GM19372 (cell line): ENCODE measurements around the gene DRC3.

ENCODE experiments used
- ATAC-seq: cut with Tn5 transposase; IDR thresholded peaks from one replicate; pipeline ENCODE4 v1.9.1; 2021; ENCODE audit warnings: mild to moderate bottlenecking, low read depth, moderate library complexity; ENCODE audit not compliant: unreplicated experiment

The DRC3 gene

GRCh38 chr17:18039535-18040260, 67.0 kb downstream of the DRC3 start:
- peak; percentile 11 for ATAC-seq

GRCh38 chr17:18040261-18040858, 67.7 kb downstream of the DRC3 start:
- ATAC-seq = no peak

- no peak for ATAC-seq
Observed at GRCh38 chr17:18041776-18042175, 69.1 kb downstream of the DRC3 start.

GRCh38 chr17:18042983-18043382, 70.3 kb downstream of the DRC3 start:
- no peak for ATAC-seq

GRCh38 chr17:18043491-18043890, 70.8 kb downstream of the DRC3 start:
- ATAC-seq = no peak

GRCh38 chr17:18044609-18045008, 71.9 kb downstream of the DRC3 start:
- ATAC-seq = no peak

GRCh38 chr17:18045691-18046350, 73.2 kb downstream of the DRC3 start:
- no peak for ATAC-seq

GRCh38 chr17:18055597-18055996, 82.9 kb downstream of the DRC3 start:
- no peak for ATAC-seq

GRCh38 chr17:18056214-18056613, 83.6 kb downstream of the DRC3 start:
- no peak for ATAC-seq

GRCh38 chr17:18059283-18059682, 86.6 kb downstream of the DRC3 start:
- no peak for ATAC-seq

GRCh38 chr17:18064053-18064452, 91.4 kb downstream of the DRC3 start:
- ATAC-seq = no peak

- ATAC-seq = no peak
Observed at GRCh38 chr17:18065546-18065945, 92.9 kb downstream of the DRC3 start.
